Germinal center (tissue), 1 donor: Measurements from ENCODE around the gene IQCE.
"Not testable (repeated sequence)": the region's sequence is repeated elsewhere in the genome, so short reads cannot be mapped to it uniquely, and the experiment has no call there.

Experiments used
- DNase-seq: peaks from one replicate; pipeline ENCODE4 v3.0.0; 2012; ENCODE audit warnings: mixed read lengths, low spot score

Gene IQCE

GRCh38 chr7:2580636-2581035 lies 21.9 kb downstream of the IQCE start:
- DNase-seq: no peak

GRCh38 chr7:2582006-2582735 lies 23.4 kb downstream of the IQCE start:
- no peak for DNase-seq

GRCh38 chr7:2583798-2584580 lies 25.2 kb downstream of the IQCE start:
- DNase-seq: no peak

- DNase-seq: no peak
These were observed 26.7 kb downstream of the IQCE start for GRCh38 chr7:2585446-2585845.

GRCh38 chr7:2586326-2587020 lies 27.7 kb downstream of the IQCE start:
- DNase-seq: no peak

GRCh38 chr7:2587134-2587533 lies 28.4 kb downstream of the IQCE start:
- no peak for DNase-seq

- DNase-seq: no peak
These were observed 29.0 kb downstream of the IQCE start for GRCh38 chr7:2587778-2588177.

- DNase-seq: no peak
These were observed 30.6 kb downstream of the IQCE start for GRCh38 chr7:2589341-2589740.

- not testable (repeated sequence) for DNase-seq
These were observed 31.2 kb downstream of the IQCE start for GRCh38 chr7:2589941-2590340.

- DNase-seq: no peak
These were observed 33.6 kb downstream of the IQCE start for GRCh38 chr7:2592375-2592865.

GRCh38 chr7:2593036-2593727 lies 34.4 kb downstream of the IQCE start:
- DNase-seq: no peak

GRCh38 chr7:2594599-2594998 lies 35.8 kb downstream of the IQCE start:
- DNase-seq: no peak

GRCh38 chr7:2595258-2595860 lies 36.6 kb downstream of the IQCE start:
- DNase-seq: no peak

- no peak for DNase-seq
These were observed 37.9 kb downstream of the IQCE start for GRCh38 chr7:2596464-2597272.

- DNase-seq: no peak
These were observed 38.5 kb downstream of the IQCE start for GRCh38 chr7:2597273-2597640.

GRCh38 chr7:2598154-2598823 lies 39.5 kb downstream of the IQCE start:
- DNase-seq: no peak

- no peak for DNase-seq
These were observed 42.3 kb downstream of the IQCE start for GRCh38 chr7:2601065-2601464.

- DNase-seq: no peak
These were observed 43.1 kb downstream of the IQCE start for GRCh38 chr7:2601907-2602306.

- DNase-seq: no peak
These were observed 43.7 kb downstream of the IQCE start for GRCh38 chr7:2602406-2603043.
